Esophagus mucosa (tissue), 1 donor: ENCODE results near the gene RAI14. TPM values are rescaled to one million over a fixed set of nuclear protein-coding genes. Genes with fewer than 3 reads are reported as not detected.
"Not testable (repeated sequence)": the region's sequence is repeated elsewhere in the genome, so short reads cannot be mapped to it uniquely, and the experiment has no call there.

Experiments used
- ATAC-seq: fragments of 200-7000 bp; cut with Tn5 transposase; one replicate; pipeline ENCODE4 v1.9.1; 2020
- total RNA-seq: library from RNA; stranded (reverse); gene quantifications from one replicate; pipeline ENCODE4 v1.2.4, GENCODE V29; 2023
- donor health status: DM: yes; HTN: yes; CAD: no.

Gene RAI14
- total RNA-seq, 1 donor from 2014 or later: 9.8 TPM

- ATAC-seq: not testable (repeated sequence)
Measured at GRCh38 chr5:34830827-34831226, 174.7 kb downstream of the RAI14 start.

- no peak for ATAC-seq
Measured at GRCh38 chr5:34831303-34831702, 175.2 kb downstream of the RAI14 start.

DNA sequence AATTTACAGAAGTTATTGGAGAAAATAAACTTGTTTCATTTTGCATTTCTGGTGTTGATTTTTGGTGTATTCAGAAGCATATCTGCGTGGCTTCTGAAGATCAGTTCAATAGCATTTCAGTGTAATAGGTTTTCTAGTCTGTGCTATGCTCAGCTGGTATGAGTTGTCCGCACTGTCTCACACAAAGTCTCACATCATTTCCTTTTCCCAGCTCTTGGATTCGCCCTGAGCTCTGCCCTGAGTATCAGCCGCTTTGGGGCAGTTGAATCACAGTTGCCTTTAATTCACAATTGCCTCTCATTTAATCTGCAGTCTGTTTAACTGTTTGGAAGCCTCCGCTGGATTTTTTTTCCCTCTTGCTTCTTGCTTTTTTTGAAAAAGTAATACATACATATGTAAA is 176.4 kb downstream of the RAI14 start:
- no peak for ATAC-seq

DNA sequence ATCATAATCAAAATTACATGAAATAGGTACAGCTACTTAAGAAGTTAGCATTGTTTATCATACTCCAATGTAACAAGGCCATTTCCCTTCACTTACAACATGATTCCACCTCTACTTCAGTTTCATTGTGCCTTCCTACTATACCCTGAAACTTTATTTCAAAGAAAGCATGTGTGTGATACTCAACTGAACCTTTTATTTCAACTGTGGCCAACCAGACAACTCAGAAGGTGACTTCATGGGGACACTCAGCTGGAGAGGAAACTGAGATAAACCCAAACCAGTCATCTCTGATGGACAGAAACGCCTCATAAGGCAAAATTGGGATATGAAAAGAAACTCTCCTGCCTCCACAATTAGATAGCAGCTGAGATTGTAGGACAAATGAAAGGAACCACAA is 177.0 kb downstream of the RAI14 start:
- ATAC-seq: no peak

- no peak for ATAC-seq
Measured at GRCh38 chr5:34833976-34834793, 178.1 kb downstream of the RAI14 start.

DNA sequence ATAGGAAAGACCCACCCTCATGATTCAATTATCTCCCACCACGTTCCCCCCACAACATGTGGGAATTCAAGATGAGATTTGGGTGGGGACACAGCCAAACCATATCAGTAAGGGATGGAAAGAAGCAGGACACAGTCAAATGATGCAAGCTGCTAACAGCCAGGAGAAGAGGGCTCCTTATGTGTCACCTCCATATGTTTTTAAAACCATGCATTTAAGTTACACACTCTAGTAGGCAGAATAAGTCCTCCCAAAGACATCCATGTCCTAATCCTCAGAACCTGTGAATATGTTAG is 178.6 kb downstream of the RAI14 start:
- no peak for ATAC-seq

DNA sequence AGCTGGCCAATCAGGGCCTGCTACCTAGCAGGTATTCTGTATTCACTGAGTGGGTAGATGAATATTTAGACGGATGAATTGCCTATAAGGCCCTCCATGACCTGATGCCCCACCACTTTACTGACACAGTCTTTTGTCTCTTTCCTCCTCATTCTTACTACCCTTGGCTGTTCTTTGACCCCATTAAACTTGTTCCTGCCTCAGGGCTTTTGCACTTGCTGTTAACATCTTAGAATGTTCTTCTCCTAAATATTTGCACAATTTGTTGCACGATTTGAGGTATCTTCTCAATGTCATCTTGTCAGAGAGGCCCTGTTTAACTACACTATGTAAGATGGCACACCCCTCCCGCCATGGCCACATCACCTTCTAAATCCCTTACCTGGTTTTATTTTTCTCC is 179.5 kb downstream of the RAI14 start:
- ATAC-seq: no peak

- peak; percentile 94 for ATAC-seq
Measured at GRCh38 chr5:34838785-34839714, 182.9 kb downstream of the RAI14 start, which contains the start of gene TTC23L. TTC23L (plus strand) TSS chr5:34839164; CDS start chr5:34840672, 1,508 bp downstream.

GRCh38 chr5:34841816-34842215 is 185.7 kb downstream of the RAI14 start:
- no peak for ATAC-seq

DNA sequence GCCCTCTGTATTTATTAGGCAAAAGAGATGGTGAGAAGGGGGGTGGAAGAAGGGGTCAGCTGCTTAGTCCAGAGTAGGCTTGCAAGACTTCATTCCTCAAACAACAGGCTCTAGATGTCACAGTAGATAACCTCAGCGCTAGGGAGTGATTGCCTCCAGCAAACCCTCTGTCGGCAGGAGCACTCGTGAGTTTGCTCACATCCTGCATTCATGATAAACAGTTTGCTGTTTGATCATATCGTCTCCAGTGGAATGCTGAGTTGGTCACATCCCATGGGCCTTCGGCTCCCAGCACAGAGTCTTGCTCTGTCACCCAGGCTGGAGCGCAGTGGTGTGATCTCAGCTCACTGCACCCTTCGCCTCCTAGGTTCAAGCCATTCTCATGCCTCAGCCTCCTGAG is 186.4 kb downstream of the RAI14 start:
- ATAC-seq: no peak

DNA sequence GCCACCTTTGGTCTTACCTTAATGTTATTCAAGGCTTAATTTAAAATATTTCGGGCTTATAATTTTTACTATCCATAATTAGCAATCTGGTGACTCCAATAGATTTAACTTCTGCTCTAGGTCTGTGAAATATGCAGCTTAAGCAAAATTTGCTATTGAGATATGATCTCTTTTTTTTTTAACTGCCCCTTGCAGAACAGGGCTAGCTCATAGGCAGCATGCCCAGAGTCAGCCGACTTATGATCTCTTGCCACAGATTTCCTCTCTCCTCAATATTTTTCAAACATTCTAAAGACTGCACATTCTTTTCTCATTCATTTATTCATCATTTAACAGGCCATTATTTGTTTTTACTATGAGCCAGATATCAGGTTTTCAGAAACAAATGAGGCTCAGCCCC is 187.4 kb downstream of the RAI14 start:
- ATAC-seq: no peak

- no peak for ATAC-seq
Measured at GRCh38 chr5:34844106-34844505, 188.0 kb downstream of the RAI14 start.

- ATAC-seq: no peak
Measured at GRCh38 chr5:34844999-34845398, 188.9 kb downstream of the RAI14 start.

- no peak for ATAC-seq
Measured at GRCh38 chr5:34847056-34847455, 190.9 kb downstream of the RAI14 start.

DNA sequence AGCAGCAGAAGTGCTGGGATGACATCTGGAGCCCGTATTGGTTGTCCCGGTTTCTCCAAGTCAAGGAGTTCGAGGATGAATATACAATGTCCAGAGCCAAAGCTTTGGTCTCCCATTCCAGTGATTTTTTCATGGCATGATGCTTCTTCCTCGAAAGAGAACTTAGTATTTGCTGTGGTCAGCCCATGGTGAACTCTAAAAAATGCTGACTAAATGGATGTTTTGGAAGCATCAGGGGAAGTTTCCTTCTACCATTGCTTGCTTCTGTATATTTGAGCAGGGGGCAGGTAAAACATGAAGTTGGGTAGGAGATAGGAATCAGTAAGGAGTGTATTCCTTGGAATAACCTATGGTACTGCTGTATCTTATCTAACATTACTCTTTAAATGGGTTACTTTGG is 191.4 kb downstream of the RAI14 start:
- ATAC-seq: no peak

- no peak for ATAC-seq
Measured at GRCh38 chr5:34848230-34848629, 192.1 kb downstream of the RAI14 start.

GRCh38 chr5:34849253-34849652 is 193.1 kb downstream of the RAI14 start:
- no peak for ATAC-seq

GRCh38 chr5:34854459-34855174 is 198.5 kb downstream of the RAI14 start:
- ATAC-seq: peak; percentile 42

- ATAC-seq: no peak
Measured at GRCh38 chr5:34857161-34857560, 201.0 kb downstream of the RAI14 start.

DNA sequence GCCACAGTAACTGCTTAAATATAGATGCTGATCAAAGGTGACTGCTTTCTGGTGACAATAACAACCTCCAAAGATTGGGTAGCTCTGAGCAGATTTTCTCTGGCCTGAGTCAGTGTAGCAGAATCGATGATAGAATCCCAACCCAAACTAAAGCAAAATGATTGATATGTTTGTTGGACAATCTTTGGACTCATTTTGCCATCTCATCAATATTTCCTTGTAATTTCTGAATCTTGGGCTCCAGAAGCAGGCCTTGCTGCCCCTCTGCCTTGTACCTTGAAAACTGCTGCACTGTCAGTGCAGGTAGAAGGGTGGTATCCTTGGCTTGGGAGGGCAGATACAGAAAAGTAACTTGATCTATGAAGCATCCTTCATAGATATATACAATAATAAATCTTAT is 201.8 kb downstream of the RAI14 start:
- no peak for ATAC-seq

GRCh38 chr5:34858790-34859189 is 202.7 kb downstream of the RAI14 start:
- no peak for ATAC-seq

- no peak for ATAC-seq
Measured at GRCh38 chr5:34859253-34859652, 203.1 kb downstream of the RAI14 start.

DNA sequence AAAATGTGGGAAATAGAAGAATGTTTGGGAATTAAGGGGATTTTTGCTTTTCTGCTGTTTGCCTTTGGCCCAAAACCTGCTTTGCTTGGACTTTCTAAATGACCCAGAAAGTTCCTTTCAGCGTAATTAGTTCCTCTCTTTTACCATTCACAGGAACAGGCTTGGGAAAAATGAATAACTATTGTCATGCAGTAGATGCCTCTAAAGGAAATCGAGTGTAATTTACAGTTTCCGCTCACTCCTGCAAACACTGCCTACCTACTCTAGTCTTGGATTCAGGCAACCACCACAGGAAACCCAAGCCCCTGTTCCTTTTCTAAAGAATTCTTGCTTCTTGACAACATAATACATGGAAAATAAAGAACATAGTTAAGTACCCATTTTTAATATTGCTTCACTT is 207.8 kb downstream of the RAI14 start:
- no peak for ATAC-seq
